GM12865 (cell line): ENCODE results near the gene PEAK1.
"Not testable (repeated sequence)": the region's sequence is repeated elsewhere in the genome, so short reads cannot be mapped to it uniquely, and the experiment has no call there.

Experiments
- DNase-seq: peaks from one replicate; pipeline ENCODE4 v3.0.0; 2010; ENCODE audit warnings: low read depth
- H3K4me3 ChIP-seq: 2 replicates; pipeline ENCODE4 v1.5.1; 2011; ENCODE audit warnings: mild to moderate bottlenecking, low read depth, low read length, control low read depth
- CTCF ChIP-seq: IDR thresholded peaks from 2 replicates; pipeline ENCODE4 v1.5.1; 2011; ENCODE audit warnings: low read length, control low read depth, low read depth, inconsistent platforms; ENCODE audit not compliant: insufficient read depth; ENCODE audit errors: missing control alignments

PEAK1 gene

GRCh38 chr15:77168141-77168540 lies 251.8 kb downstream of the PEAK1 start:
- no peak overlapping the region for H3K4me3 ChIP-seq
- DNase-seq, result no peak
- no peak for TF ChIP-seq CTCF

- no peak for TF ChIP-seq CTCF
- no peak for DNase-seq
- no peak overlapping the region for H3K4me3 ChIP-seq
Observed at GRCh38 chr15:77167406-77167805, 252.5 kb downstream of the PEAK1 start.

DNA sequence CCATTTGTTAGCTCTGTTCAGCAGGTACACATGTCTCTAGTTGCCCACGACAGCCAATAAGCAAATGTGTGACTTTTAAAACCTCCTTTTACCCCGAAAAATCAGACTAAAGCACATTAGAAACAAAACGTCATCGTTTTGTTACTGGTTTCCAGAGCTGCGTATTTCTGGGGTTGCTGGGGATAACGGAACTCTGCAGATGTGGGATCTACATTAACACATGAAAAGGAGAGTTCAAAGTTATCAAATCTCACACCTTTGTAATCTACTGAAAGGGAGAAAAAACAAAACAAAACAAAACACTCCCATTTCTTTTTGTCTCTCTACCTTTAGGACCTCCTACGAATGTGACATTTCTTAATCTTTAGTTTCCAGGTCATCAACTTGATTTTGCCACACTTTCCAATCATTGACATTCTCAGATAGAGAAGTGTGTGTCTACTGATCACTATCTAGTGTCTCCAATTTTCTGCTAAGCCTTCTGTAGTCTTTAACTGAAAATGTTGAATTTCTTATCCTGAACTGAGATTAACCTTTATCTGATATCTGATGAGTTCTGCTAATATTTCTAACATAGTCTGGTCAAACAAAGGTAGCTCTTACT lies 256.0 kb downstream of the PEAK1 start:
- TF ChIP-seq CTCF, result no peak
- no peak overlapping the region for H3K4me3 ChIP-seq
- DNase-seq, result no peak

DNA sequence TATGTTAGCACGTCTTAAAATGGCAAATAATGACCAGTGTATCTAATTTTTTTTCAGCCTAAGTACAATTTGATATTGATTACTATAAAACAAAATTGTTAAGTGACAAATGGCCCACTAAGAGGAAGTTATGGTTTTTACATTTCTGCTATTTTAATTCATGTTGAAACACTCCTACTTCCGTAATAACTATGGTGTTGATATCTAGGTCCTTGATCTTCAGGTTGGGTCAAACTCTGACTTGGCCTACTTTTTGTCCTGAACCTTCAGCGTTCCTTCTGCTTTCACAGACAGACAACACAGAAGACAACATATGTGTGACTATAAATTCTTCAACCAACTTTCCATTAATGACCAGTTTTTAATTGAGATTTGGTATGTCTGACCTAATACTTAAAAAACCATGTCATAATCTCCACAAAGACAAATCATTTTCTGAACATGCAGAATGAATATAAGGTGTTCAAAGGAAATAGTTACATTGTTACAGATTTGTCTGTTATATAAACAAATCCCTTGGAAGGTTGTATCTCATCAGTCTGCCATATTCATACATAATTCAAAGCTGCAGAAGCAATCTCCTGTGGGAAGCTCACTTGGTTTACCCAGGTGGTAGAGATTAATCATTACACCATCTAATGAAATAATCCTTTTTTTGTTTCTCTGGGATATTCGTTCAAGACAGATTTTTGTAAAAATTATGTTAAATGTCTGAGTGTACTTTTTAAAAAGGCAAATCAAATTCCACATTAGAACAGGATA lies 256.9 kb downstream of the PEAK1 start:
- DNase-seq, result no peak
- H3K4me3 ChIP-seq, result no peak overlapping the region
- no peak for TF ChIP-seq CTCF

DNA sequence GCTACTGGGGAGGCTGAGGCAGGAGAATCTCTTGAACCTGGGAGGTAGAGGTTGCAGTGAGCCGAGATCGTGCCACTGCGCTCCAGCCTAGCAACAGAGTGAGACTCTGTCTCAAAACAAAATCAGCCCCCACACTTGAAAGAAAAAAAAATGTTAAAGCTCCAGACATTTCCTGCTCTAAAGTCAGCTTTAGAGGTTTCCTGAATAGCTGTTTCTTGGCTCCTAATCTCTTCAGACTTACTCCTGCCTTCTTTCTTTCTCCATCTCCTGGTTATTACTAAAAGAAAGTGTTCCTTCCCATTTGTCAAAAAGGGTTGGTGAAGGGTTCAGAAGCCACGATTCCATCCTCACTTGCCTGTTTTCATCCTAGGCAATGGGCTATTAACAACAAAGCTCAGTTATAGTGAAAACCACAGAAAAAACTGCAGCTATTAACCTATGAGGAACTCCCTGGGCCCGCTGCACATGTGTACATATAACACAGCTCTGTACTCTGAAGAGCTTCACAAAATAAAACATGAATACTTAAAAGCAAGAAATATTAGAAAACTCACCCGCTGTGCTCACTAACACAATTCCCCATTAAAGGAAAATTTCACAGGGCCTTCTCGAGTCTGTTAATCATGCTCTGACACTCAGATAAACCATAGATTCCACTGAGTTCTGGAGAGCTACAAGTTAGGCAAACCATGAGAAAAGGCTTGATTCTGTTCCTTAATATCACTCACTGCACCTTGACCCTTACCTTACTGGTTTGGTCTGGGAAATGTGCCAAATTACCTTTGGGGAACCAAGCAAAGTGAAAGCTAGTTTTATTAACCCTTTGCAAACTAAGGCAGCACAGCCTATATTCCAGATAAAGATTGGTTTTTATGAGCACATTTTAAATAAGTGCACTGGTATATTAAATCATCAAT lies 259.1 kb downstream of the PEAK1 start:
- no peak for TF ChIP-seq CTCF
- H3K4me3 ChIP-seq, result no peak overlapping the region
- no peak for DNase-seq

DNA sequence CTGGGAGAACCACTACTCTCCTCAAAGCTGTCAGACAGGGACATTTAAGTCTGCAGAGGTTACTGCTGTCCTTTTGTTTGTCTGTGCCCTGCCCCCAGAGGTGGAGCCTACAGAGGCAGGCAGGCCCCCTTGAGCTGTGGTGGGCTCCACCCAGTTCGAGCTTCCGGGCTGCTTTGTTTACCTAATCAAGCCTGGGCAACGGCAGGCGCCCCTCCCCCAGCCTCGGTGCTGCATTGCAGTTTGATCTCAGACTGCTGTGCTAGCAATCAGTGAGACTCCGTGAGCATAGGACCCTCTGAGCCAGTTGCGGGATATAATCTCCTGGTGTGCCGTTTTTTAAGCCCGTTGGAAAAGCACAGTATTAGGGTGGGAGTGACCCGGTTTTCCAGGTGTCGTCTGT lies 263.9 kb downstream of the PEAK1 start:
- not testable (repeated sequence) for DNase-seq, H3K4me3 ChIP-seq

- no peak for TF ChIP-seq CTCF
- H3K4me3 ChIP-seq, result no peak overlapping the region
- no peak for DNase-seq
Observed at GRCh38 chr15:77148191-77148590, 271.7 kb downstream of the PEAK1 start.
